Measurements from ENCODE around the gene TMPRSS3.

Gene TMPRSS3

GRCh38 chr21:42375506-42375905 lies 20.3 kb downstream of the TMPRSS3 start:
- Histone ChIP-seq H3K4me1 (ENCODE audit: insufficient read depth, low read length, poor library complexity, severe bottlenecking) (peaks cover 7% of the 10 kb centered on the region), H4K20me1 (ENCODE audit: insufficient read depth, low read length, poor library complexity, severe bottlenecking) (no peaks in the 10 kb centered on the region), H3F3A (ENCODE audit: low read depth) (no peaks in the 10 kb centered on the region), H3K27me3 (ENCODE audit: insufficient read depth, low read length, poor library complexity, severe bottlenecking) (no peaks in the 10 kb centered on the region), H3K36me3 (ENCODE audit: insufficient read depth, low read length) (no peaks in the 10 kb centered on the region), H3K9me3 (ENCODE audit: insufficient read depth, low read depth, low read length) (no peaks in the 10 kb centered on the region), H3K79me2 (ENCODE audit: insufficient read depth, low read length) (no peaks in the 10 kb centered on the region), H2AFZ (ENCODE audit: low read length) (no peak overlapping the region), H3K9ac (ENCODE audit: low read depth, low read length, poor library complexity, severe bottlenecking) (no peak overlapping the region), H3K4me2 (ENCODE audit: low read depth, low read length, poor library complexity, severe bottlenecking) (no peak overlapping the region), H3K9me2 (replicated peaks; ENCODE audit: low read depth, low read length) (no peaks in the 10 kb centered on the region), H3K4me3 (ENCODE audit: low read length, poor library complexity, severe bottlenecking) (no peak overlapping the region)
- TF ChIP-seq CTCF (conservative IDR thresholded peaks at IDR 0.05; ENCODE audit: low read length) = no peak

GRCh38 chr21:42374864-42375499 lies 20.9 kb downstream of the TMPRSS3 start:
- H3K36me3 ChIP-seq (ENCODE audit: insufficient read depth, low read length) = no peaks in the 10 kb centered on the region
- no peaks in the 10 kb centered on the region for H3K79me2 ChIP-seq (ENCODE audit: insufficient read depth, low read length)
- no peaks in the 10 kb centered on the region for H3F3A ChIP-seq (ENCODE audit: low read depth)
- H3K4me3 ChIP-seq (ENCODE audit: low read length, poor library complexity, severe bottlenecking) = no peak overlapping the region
- H3K4me1 ChIP-seq (ENCODE audit: insufficient read depth, low read length, poor library complexity, severe bottlenecking) = peaks cover 11% of the 10 kb centered on the region
- H3K9me2 ChIP-seq (replicated peaks; ENCODE audit: low read depth, low read length) = no peaks in the 10 kb centered on the region
- no peak for TF ChIP-seq EZH2phosphoT487 (IDR thresholded peaks at IDR 0.05; ENCODE audit: borderline replicate concordance)
- no peak for TF ChIP-seq CTCF (conservative IDR thresholded peaks at IDR 0.05; ENCODE audit: low read length)
- no peak overlapping the region for H3K4me2 ChIP-seq (ENCODE audit: low read depth, low read length, poor library complexity, severe bottlenecking)
- H4K20me1 ChIP-seq (ENCODE audit: insufficient read depth, low read length, poor library complexity, severe bottlenecking) = no peaks in the 10 kb centered on the region
- H3K9me3 ChIP-seq (ENCODE audit: insufficient read depth, low read depth, low read length) = no peaks in the 10 kb centered on the region
- H3K9ac ChIP-seq (ENCODE audit: low read depth, low read length, poor library complexity, severe bottlenecking) = no peak overlapping the region
- no peak overlapping the region for H2AFZ ChIP-seq (ENCODE audit: low read length)
- no peaks in the 10 kb centered on the region for H3K27me3 ChIP-seq (ENCODE audit: insufficient read depth, low read length, poor library complexity, severe bottlenecking)

GRCh38 chr21:42374457-42374856 lies 21.4 kb downstream of the TMPRSS3 start:
- no peaks in the 10 kb centered on the region for H3F3A ChIP-seq (ENCODE audit: low read depth)
- H4K20me1 ChIP-seq (ENCODE audit: insufficient read depth, low read length, poor library complexity, severe bottlenecking) = no peaks in the 10 kb centered on the region
- no peaks in the 10 kb centered on the region for H3K27me3 ChIP-seq (ENCODE audit: insufficient read depth, low read length, poor library complexity, severe bottlenecking)
- H3K79me2 ChIP-seq (ENCODE audit: insufficient read depth, low read length) = no peaks in the 10 kb centered on the region
- H3K9me2 ChIP-seq (replicated peaks; ENCODE audit: low read depth, low read length) = no peaks in the 10 kb centered on the region
- H2AFZ ChIP-seq (ENCODE audit: low read length) = no peak overlapping the region
- no peaks in the 10 kb centered on the region for H3K9me3 ChIP-seq (ENCODE audit: insufficient read depth, low read depth, low read length)
- H3K9ac ChIP-seq (ENCODE audit: low read depth, low read length, poor library complexity, severe bottlenecking) = no peak overlapping the region
- H3K4me1 ChIP-seq (ENCODE audit: insufficient read depth, low read length, poor library complexity, severe bottlenecking) = peaks cover 7% of the 10 kb centered on the region
- no peak overlapping the region for H3K4me3 ChIP-seq (ENCODE audit: low read length, poor library complexity, severe bottlenecking)
- no peak for TF ChIP-seq EZH2phosphoT487 (IDR thresholded peaks at IDR 0.05; ENCODE audit: borderline replicate concordance)
- no peak for TF ChIP-seq CTCF (conservative IDR thresholded peaks at IDR 0.05; ENCODE audit: low read length)
- H3K4me2 ChIP-seq (ENCODE audit: low read depth, low read length, poor library complexity, severe bottlenecking) = no peak overlapping the region
- no peaks in the 10 kb centered on the region for H3K36me3 ChIP-seq (ENCODE audit: insufficient read depth, low read length)
